ENCODE data around the gene PRSS35.

- TF ChIP-seq CTCF (IDR thresholded peaks at IDR 0.05): no peak
- TF ChIP-seq ZFX (IDR thresholded peaks at IDR 0.05; ENCODE audit: borderline replicate concordance): no peak
Measured at GRCh38 chr6:83479389-83479788, 32.9 kb upstream of the PRSS35 start.

Data from 22Rv1 (cell line).